ENCODE results near the gene SLN. TPM values are rescaled to one million over a fixed set of nuclear protein-coding genes. Genes with fewer than 3 reads are reported as not detected.
A peak's percentile ranks its signal among the peaks of the same experiment; 100 is the strongest.

Gene SLN
- total RNA-seq, 1 donor from 2014 or later = not detected

DNA sequence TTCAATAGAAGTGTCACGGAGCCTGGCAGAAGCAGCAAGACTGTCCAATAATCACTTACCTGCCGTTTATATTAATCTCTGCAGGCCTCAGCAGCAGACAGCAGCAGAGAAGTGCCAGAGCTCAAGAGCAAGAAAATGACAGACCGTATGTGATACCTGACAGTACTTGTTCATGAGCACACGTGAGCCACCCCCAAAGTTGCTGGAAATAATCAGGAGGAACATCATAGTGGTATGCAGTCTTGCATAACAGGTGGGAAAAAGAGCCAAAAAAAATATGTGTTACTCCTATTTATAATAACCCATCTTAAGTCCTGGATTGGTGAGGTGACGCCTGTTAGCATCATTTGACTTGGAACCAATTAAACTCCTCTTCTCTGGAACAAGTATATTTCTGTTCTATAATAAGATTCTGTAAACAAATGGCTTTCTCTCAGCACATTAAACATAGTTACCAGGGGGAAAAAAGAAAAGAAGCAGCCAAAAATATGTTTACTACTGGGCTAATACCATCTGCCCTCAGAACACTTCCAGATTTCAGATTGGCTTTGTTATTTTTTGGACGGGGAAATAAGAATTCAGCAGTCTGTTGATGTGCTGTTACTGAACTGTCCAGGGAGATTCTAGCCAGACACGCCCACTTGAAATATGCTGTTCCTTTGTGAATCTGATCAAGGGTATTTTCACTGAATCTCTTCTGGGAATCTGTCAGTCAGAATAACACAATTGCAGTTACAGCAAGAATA lies 7.9 kb upstream of the SLN start:
- no peak for DNase-seq (ENCODE audit: low spot score)

GRCh38 chr11:107719073-107719472 lies 7.2 kb upstream of the SLN start:
- no peak for DNase-seq (ENCODE audit: low spot score)

- DNase-seq (ENCODE audit: low spot score) = no peak
These were observed 5.2 kb upstream of the SLN start for GRCh38 chr11:107716884-107717532.

GRCh38 chr11:107713009-107713408 lies 1.2 kb upstream of the SLN start:
- no peak for DNase-seq (ENCODE audit: low spot score)

GRCh38 chr11:107710301-107710700 lies 1.6 kb downstream of the SLN start:
- DNase-seq (ENCODE audit: low spot score) = no peak

DNA sequence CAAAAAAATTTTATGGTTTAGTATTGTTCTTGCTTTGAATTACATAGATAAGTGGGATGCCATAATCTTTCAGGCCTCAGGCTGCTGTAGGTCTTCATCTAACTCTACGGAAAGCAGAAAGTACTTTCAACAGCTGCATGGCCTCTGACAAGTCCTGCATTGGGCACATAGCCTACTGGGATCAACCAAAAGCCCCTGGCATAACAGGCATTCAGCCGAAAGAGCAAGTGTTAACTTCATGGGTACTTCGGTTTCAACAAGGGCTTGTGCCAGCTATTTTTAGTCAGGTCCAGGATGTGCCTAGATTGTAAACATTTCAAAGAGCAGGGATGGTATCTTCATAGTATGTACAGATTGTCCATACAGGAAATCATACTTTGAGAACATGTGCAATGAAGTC lies 3.1 kb downstream of the SLN start:
- no peak for DNase-seq (ENCODE audit: low spot score)

GRCh38 chr11:107707807-107708206 lies 4.0 kb downstream of the SLN start:
- no peak for DNase-seq (ENCODE audit: low spot score)

- DNase-seq (ENCODE audit: low spot score) = no peak
These were observed 4.6 kb downstream of the SLN start for GRCh38 chr11:107707215-107707671.

DNA sequence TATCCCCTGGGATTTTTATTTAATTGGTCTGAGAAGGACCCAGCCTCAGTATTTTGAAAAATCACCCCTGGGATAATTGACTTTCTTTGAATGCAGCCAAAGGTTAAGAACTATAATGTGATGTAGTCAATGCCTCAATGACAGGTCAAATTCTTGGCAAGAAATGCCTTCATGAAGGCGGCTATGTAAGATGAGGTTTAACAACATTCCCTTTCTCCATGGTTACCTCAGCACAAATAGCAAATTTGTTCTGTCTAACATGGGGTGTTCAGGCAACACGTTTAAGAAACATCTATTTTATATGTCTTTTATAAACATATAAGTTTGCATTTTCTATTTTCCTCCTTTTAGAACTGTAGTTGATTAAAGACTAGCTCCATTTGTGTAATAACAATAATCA lies 5.3 kb downstream of the SLN start:
- DNase-seq (ENCODE audit: low spot score) = no peak

- DNase-seq (ENCODE audit: low spot score) = no peak
These were observed 6.8 kb downstream of the SLN start for GRCh38 chr11:107705027-107705426.

GRCh38 chr11:107704451-107704850 lies 7.4 kb downstream of the SLN start:
- no peak for DNase-seq (ENCODE audit: low spot score)

DNA sequence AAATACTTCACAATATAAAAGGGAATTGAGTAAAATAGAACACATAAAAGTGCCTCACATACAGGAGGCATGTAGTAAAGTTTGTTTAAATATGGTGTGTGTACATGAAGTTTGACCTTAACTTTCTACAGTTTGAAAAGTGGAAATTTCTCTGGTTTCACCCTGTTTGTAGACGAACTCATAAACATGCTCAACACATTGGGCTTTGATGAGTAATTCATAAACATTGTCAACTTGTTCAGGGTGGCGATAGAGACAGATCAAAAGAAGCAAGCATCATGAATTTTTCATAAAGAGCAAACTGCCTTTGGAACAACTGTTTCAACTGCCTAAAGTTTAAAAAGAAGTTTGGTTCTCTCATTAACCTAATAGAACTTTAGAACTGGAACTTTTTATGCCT lies 9.1 kb downstream of the SLN start:
- DNase-seq (ENCODE audit: low spot score) = no peak

GRCh38 chr11:107702109-107702660 lies 9.7 kb downstream of the SLN start:
- DNase-seq (ENCODE audit: low spot score) = no peak

GRCh38 chr11:107699371-107700285 lies 12.2 kb downstream of the SLN start:
- DNase-seq (ENCODE audit: low spot score) = no peak

GRCh38 chr11:107697291-107697690 lies 14.6 kb downstream of the SLN start:
- no peak for DNase-seq (ENCODE audit: low spot score)

- no peak for DNase-seq (ENCODE audit: low spot score)
These were observed 15.7 kb downstream of the SLN start for GRCh38 chr11:107696140-107696539.

- no peak for DNase-seq (ENCODE audit: low spot score)
These were observed 16.4 kb downstream of the SLN start for GRCh38 chr11:107695446-107695845.

- DNase-seq (ENCODE audit: low spot score) = no peak
These were observed 20.7 kb downstream of the SLN start for GRCh38 chr11:107691000-107691750.

- DNase-seq (ENCODE audit: low spot score) = peak; percentile 68
These were observed 22.3 kb downstream of the SLN start for GRCh38 chr11:107689317-107690202.

DNA sequence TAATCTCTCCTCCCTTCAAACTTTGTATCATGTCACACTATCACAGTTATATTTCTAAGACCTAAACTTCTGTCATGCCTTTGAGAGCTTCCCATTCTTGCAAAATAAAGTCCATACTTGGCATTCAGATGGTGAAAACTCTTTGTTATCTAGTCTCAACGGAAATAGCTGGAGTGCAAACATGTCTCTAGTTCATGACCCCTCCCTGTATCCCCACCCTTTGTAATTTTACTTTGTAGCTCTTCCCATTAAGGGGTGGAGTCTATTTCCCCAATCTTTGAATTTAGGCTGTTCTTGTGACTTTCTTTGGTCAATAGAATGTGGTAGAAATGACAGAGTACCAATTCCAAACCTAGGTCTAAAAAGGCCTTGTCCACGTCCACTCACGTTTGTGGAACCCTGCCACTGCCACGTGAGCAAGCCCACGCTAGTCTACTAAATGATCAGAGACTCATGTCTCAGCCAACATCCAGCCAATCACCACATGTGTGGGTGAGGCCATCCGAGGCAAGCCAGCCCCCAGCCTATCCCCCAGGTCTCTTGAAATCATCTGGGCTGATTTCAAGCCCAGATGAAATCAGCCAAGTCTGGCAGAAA lies 23.4 kb downstream of the SLN start:
- DNase-seq (ENCODE audit: low spot score) = no peak

All from mucosa of gallbladder (tissue), 1 donor.